OCI-LY7 (cell line): ENCODE measurements around the gene TCL1A. TPM values are rescaled to one million over a fixed set of nuclear protein-coding genes. Genes with fewer than 3 reads are reported as not detected.

ENCODE experiments used
- BruUV-seq: library from RNA; stranded (reverse); fragments of 400-500 nt; replicated peaks from 2 replicates; lab custom pipeline; 2021; lab: Mats Ljungman, UMichigan
- CTCF ChIA-PET: fragments of 300-600 bp; sonication (Branson Sonifier 250); formaldehyde crosslinking; loops from one replicate; lab custom pipeline; 2022; ENCODE audit warnings: antibody characterized with exemption; ENCODE audit not compliant: unreplicated experiment; lab: Charles Lee
- POLR2A ChIA-PET: fragments of 300-600 bp; sonication (Branson Sonifier 250); formaldehyde crosslinking; loops from one replicate; lab custom pipeline; 2022; ENCODE audit warnings: antibody characterized with exemption; lab: Charles Lee
- DNase-seq: peaks from one replicate; pipeline ENCODE4 v3.0.0-alpha.2; 2015; ENCODE audit warnings: low spot score
- H2AFZ ChIP-seq: fragments of 200-600 bp; sonication (generic), shearing (Covaris generic); 2 replicates; pipeline ENCODE4 v1.6.1; 2014; ENCODE audit warnings: mild to moderate bottlenecking, antibody characterized with exemption, low read length, moderate library complexity
- H3K27ac ChIP-seq: fragments of 200-600 bp; sonication (generic); 2 replicates; pipeline ENCODE4 v1.5.1; 2014; ENCODE audit warnings: mixed run types, low read depth, mild to moderate bottlenecking, moderate library complexity, low read length, inconsistent platforms; ENCODE audit not compliant: poor library complexity, severe bottlenecking
- H3K36me3 ChIP-seq: fragments of 200-600 bp; sonication (generic); 2 replicates; pipeline ENCODE4 v1.6.1; 2014; ENCODE audit warnings: mild to moderate bottlenecking, antibody characterized with exemption, low read length, moderate library complexity, mixed read lengths; ENCODE audit not compliant: insufficient read depth
- H3K4me1 ChIP-seq: fragments of 200-600 bp; sonication (generic); 2 replicates; pipeline ENCODE4 v1.5.1; 2014; ENCODE audit warnings: mild to moderate bottlenecking, low read length; ENCODE audit not compliant: insufficient read depth, poor library complexity, severe bottlenecking
- H3K4me2 ChIP-seq: fragments of 200-600 bp; sonication (generic); 2 replicates; pipeline ENCODE4 v1.6.1; 2014; ENCODE audit warnings: mild to moderate bottlenecking, low read length
- H3K4me3 ChIP-seq: fragments of 200-600 bp; sonication (generic); 2 replicates; pipeline ENCODE4 v1.5.1; 2014; ENCODE audit warnings: mild to moderate bottlenecking, low read depth, low read length; ENCODE audit not compliant: poor library complexity, severe bottlenecking
- H3K79me2 ChIP-seq: fragments of 200-600 bp; sonication (generic); 2 replicates; pipeline ENCODE4 v1.6.1; 2016; ENCODE audit warnings: low read depth, mild to moderate bottlenecking, low read length, moderate library complexity, mixed read lengths; ENCODE audit not compliant: insufficient read depth
- H3K9me2 ChIP-seq: fragments of 200-600 bp; sonication (generic); 2 replicates; pipeline ENCODE4 v1.6.1; 2016; ENCODE audit warnings: mild to moderate bottlenecking, low read length, mixed read lengths; ENCODE audit not compliant: insufficient read depth
- H3K9me3 ChIP-seq: fragments of 200-600 bp; sonication (generic); 2 replicates; pipeline ENCODE4 v1.6.1; 2014; ENCODE audit warnings: mild to moderate bottlenecking, mixed run types, low read length, mixed read lengths
- H4K20me1 ChIP-seq: fragments of 200-600 bp; sonication (generic); 2 replicates; pipeline ENCODE4 v1.6.1; 2014; ENCODE audit warnings: mild to moderate bottlenecking, antibody characterized with exemption, low read length, moderate library complexity, mixed read lengths; ENCODE audit not compliant: insufficient read depth
- CTCF ChIP-seq: fragments of 200-600 bp; sonication (generic); conservative IDR thresholded peaks from 2 replicates; pipeline ENCODE4 v1.5.1; 2014; ENCODE audit warnings: mild to moderate bottlenecking, antibody characterized with exemption, low read length, moderate library complexity, mixed read lengths
- EZH2phosphoT487 ChIP-seq: fragments of 200-600 bp; sonication (generic); IDR thresholded peaks from 2 replicates; pipeline ENCODE4 v1.6.1; 2018; ENCODE audit warnings: low read depth, borderline replicate concordance, mild to moderate bottlenecking, mixed run types, antibody characterized with exemption, low read length, moderate library complexity, mixed read lengths
- intact Hi-C: fragments of 100-400 bp; cut with micrococcal nuclease; formaldehyde crosslinking; loops from one replicate; pipeline ENCODE4 v1.10.0; 2022; ENCODE audit not compliant: unreplicated experiment
- total RNA-seq, 2 experiments: library from RNA; depleted of rRNA in 1 of 2; stranded (reverse); fragments of >200 nt in 1 of 2; shearing (Covaris generic) in 1 of 2; gene quantifications; 2 replicates each; pipeline ENCODE4 v1.2.3, GENCODE V29; 2014 to 2022

Gene TCL1A
- total RNA-seq, 2 experiments from 2014 or later: 574 to 1,441 TPM

GRCh38 chr14:95677179-95677835 is 36.6 kb downstream of the TCL1A start:
- Histone ChIP-seq H3K9me3 (peaks cover 22% of the 10 kb centered on the region; the same call in 1 of the 2 replicates), H3K4me2 (no peak overlapping the region), H4K20me1 (no peaks in the 10 kb centered on the region), H2AFZ (no peak overlapping the region), H3K4me1 (peaks cover 46% of the 10 kb centered on the region), H3K9me2 (no peaks in the 10 kb centered on the region), H3K27ac (no peak overlapping the region), H3K36me3 (peaks cover 37% of the 10 kb centered on the region), H3K4me3 (no peak overlapping the region), H3K79me2 (no peaks in the 10 kb centered on the region)
- ChIA-PET POLR2A (interaction anchor here (0.6 to 11.3 kb wide), 2 partner anchors 11 to 34 kb away, joined by 3 to 187 read pairs; no protein-coding TSS in a partner anchor), CTCF (interaction anchor here (0.6 kb wide), 1 partner anchor 12 kb away, joined by 3 read pairs; no protein-coding TSS in a partner anchor)
- BruUV-seq: no TSS peak
- TF ChIP-seq CTCF: no peak
- DNase-seq: no peak
- intact Hi-C loops: no loop called here

- TF ChIP-seq CTCF (no peak), EZH2phosphoT487 (no peak)
- POLR2A ChIA-PET: interaction anchor here (1.9 kb wide), 1 partner anchor 10 kb away, joined by 6 read pairs; no protein-coding TSS in a partner anchor
These were observed 38.4 kb downstream of the TCL1A start for GRCh38 chr14:95675486-95675885.

DNA sequence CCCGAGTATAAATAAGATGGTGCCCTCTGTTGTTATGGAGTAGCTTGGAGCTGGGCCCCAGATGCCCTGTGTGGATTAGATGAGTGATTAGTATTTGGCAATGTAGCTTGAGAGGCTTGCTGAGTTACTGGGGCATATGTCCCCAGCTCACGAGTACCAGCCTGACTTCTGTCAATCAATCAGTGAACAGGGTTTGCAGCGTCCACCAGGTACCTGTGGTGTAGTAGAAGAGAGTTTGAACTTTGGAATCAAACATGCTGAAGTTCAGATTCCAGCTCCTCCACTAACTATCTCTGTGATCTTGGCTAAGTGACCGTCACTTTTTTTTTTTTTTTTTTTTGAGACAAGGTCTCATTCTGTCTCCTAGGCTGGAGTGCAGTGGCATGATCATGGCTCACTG is 39.3 kb downstream of the TCL1A start:
- H3K79me2 ChIP-seq: no peaks in the 10 kb centered on the region
- TF ChIP-seq CTCF (no peak), EZH2phosphoT487 (no peak)
- peaks cover 45% of the 10 kb centered on the region for H3K4me1 ChIP-seq
- H3K27ac ChIP-seq: no peak overlapping the region
- H3K9me2 ChIP-seq: no peaks in the 10 kb centered on the region
- no peak overlapping the region for H3K4me2 ChIP-seq
- peaks cover 46% of the 10 kb centered on the region for H3K36me3 ChIP-seq
- H3K4me3 ChIP-seq: no peak overlapping the region
- no peak for DNase-seq
- no peaks in the 10 kb centered on the region for H4K20me1 ChIP-seq
- no peak overlapping the region for H2AFZ ChIP-seq
- no TSS peak for BruUV-seq
- peaks cover 22% of the 10 kb centered on the region; the same call in 1 of the 2 replicates for H3K9me3 ChIP-seq
- intact Hi-C loops: no loop called here
- POLR2A ChIA-PET: interaction anchor here (0.6 to 1.9 kb wide), 2 partner anchors 9 to 23 kb away, joined by 3 to 6 read pairs; no protein-coding TSS in a partner anchor
- CTCF ChIA-PET: interaction anchor here (0.8 to 1.4 kb wide), 3 partner anchors 8 to 19 kb away, joined by 4 to 7 read pairs (median 4); partner anchors contain the start of gene TCL1B

More at GRCh38 chr14:95675486-95675885, 38.4 kb downstream of the TCL1A start:
- H3K9me2 ChIP-seq: no peaks in the 10 kb centered on the region
- intact Hi-C loops: no loop called here
- peaks cover 45% of the 10 kb centered on the region for H3K4me1 ChIP-seq
- no peak overlapping the region for H3K4me2 ChIP-seq
- H3K9me3 ChIP-seq: peaks cover 22% of the 10 kb centered on the region; the same call in 1 of the 2 replicates
- no peaks in the 10 kb centered on the region for H3K79me2 ChIP-seq
- no TSS peak for BruUV-seq
- no peak overlapping the region for H3K27ac ChIP-seq
- DNase-seq: no peak
- no peak overlapping the region for H3K4me3 ChIP-seq
- H3K36me3 ChIP-seq: peaks cover 46% of the 10 kb centered on the region
- H2AFZ ChIP-seq: no peak overlapping the region
- CTCF ChIA-PET: interaction anchor here (0.8 to 1.4 kb wide), 2 partner anchors 9 to 18 kb away, joined by 4 to 7 read pairs; no protein-coding TSS in a partner anchor
- H4K20me1 ChIP-seq: no peaks in the 10 kb centered on the region
